ENCODE data around the gene IZUMO4.

- TF ChIP-seq, protein P1, sequence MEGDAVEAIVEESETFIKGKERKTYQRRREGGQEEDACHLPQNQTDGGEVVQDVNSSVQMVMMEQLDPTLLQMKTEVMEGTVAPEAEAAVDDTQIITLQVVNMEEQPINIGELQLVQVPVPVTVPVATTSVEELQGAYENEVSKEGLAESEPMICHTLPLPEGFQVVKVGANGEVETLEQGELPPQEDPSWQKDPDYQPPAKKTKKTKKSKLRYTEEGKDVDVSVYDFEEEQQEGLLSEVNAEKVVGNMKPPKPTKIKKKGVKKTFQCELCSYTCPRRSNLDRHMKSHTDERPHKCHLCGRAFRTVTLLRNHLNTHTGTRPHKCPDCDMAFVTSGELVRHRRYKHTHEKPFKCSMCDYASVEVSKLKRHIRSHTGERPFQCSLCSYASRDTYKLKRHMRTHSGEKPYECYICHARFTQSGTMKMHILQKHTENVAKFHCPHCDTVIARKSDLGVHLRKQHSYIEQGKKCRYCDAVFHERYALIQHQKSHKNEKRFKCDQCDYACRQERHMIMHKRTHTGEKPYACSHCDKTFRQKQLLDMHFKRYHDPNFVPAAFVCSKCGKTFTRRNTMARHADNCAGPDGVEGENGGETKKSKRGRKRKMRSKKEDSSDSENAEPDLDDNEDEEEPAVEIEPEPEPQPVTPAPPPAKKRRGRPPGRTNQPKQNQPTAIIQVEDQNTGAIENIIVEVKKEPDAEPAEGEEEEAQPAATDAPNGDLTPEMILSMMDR (conservative IDR thresholded peaks at IDR 0.05), result no peak
- TF ChIP-seq EZH2 (IDR thresholded peaks at IDR 0.05; ENCODE audit: low read depth), result no peak
Measured at GRCh38 chr19:2136796-2137195, 40.1 kb downstream of the IZUMO4 start.

All from PC-9 (cell line).